Superior temporal gyrus (tissue), 1 donor: ENCODE results near the gene LDLR.
"Not testable (repeated sequence)": the region's sequence is repeated elsewhere in the genome, so short reads cannot be mapped to it uniquely, and the experiment has no call there.

Source experiments
- DNase-seq: peaks from one replicate; pipeline ENCODE4 v3.0.0-alpha.2; 2016; ENCODE audit errors: extremely low spot score

LDLR gene

GRCh38 chr19:11140896-11141295 is 51.6 kb downstream of the LDLR start:
- DNase-seq = no peak

- no peak for DNase-seq
These were observed 52.8 kb downstream of the LDLR start for GRCh38 chr19:11141937-11142527.

GRCh38 chr19:11142528-11143171 is 53.4 kb downstream of the LDLR start:
- DNase-seq = no peak

GRCh38 chr19:11145536-11145924 is 56.3 kb downstream of the LDLR start:
- no peak for DNase-seq

- DNase-seq = no peak
These were observed 58.7 kb downstream of the LDLR start for GRCh38 chr19:11148001-11148400.

GRCh38 chr19:11151181-11151580 is 61.9 kb downstream of the LDLR start:
- no peak for DNase-seq

GRCh38 chr19:11152318-11153062 is 63.2 kb downstream of the LDLR start:
- DNase-seq = no peak

- no peak for DNase-seq
These were observed 65.4 kb downstream of the LDLR start for GRCh38 chr19:11154683-11155047.

GRCh38 chr19:11155373-11156120 is 66.3 kb downstream of the LDLR start, which contains the start of gene SPC24:
Gene SPC24, minus strand, starts transcription at chr19:11155782. Its CDS starts 6 bp downstream, at chr19:11155776.
- peak; percentile 99 for DNase-seq

- no peak for DNase-seq
These were observed 70.6 kb downstream of the LDLR start for GRCh38 chr19:11159598-11160439.

GRCh38 chr19:11160440-11160768 is 71.1 kb downstream of the LDLR start:
- DNase-seq = not testable (repeated sequence)

GRCh38 chr19:11164296-11164695 is 75.0 kb downstream of the LDLR start:
- DNase-seq = no peak

- peak; percentile 41 for DNase-seq
These were observed 75.7 kb downstream of the LDLR start for GRCh38 chr19:11164879-11165406.

GRCh38 chr19:11165486-11166030 is 76.3 kb downstream of the LDLR start:
- no peak for DNase-seq

GRCh38 chr19:11166281-11167142 is 77.2 kb downstream of the LDLR start:
- no peak for DNase-seq

GRCh38 chr19:11168568-11168967 is 79.3 kb downstream of the LDLR start:
- no peak for DNase-seq

- no peak for DNase-seq
These were observed 80.8 kb downstream of the LDLR start for GRCh38 chr19:11169896-11170678.

GRCh38 chr19:11171144-11171543 is 81.9 kb downstream of the LDLR start:
- no peak for DNase-seq

- DNase-seq = no peak
These were observed 83.3 kb downstream of the LDLR start for GRCh38 chr19:11172576-11172975.
